H54 (cell line): ENCODE measurements around the gene ANO6.
"Not testable (repeated sequence)": the region's sequence is repeated elsewhere in the genome, so short reads cannot be mapped to it uniquely, and the experiment has no call there.

Source experiments
- DNase-seq: peaks from one replicate; pipeline ENCODE4 v3.0.0; 2011; ENCODE audit warnings: low spot score, mixed read lengths; ENCODE audit not compliant: insufficient read length
- FAIRE-seq: peaks from 3 replicates; lab custom pipeline; 2011; peaks lifted over from hg19 to GRCh38; lab: Jason Lieb, UNC
- POLR2A ChIP-seq: IDR thresholded peaks from 2 replicates; pipeline ENCODE4 v1.6.1; 2011; ENCODE audit warnings: low read depth, mild to moderate bottlenecking, low read length

Gene ANO6

DNA sequence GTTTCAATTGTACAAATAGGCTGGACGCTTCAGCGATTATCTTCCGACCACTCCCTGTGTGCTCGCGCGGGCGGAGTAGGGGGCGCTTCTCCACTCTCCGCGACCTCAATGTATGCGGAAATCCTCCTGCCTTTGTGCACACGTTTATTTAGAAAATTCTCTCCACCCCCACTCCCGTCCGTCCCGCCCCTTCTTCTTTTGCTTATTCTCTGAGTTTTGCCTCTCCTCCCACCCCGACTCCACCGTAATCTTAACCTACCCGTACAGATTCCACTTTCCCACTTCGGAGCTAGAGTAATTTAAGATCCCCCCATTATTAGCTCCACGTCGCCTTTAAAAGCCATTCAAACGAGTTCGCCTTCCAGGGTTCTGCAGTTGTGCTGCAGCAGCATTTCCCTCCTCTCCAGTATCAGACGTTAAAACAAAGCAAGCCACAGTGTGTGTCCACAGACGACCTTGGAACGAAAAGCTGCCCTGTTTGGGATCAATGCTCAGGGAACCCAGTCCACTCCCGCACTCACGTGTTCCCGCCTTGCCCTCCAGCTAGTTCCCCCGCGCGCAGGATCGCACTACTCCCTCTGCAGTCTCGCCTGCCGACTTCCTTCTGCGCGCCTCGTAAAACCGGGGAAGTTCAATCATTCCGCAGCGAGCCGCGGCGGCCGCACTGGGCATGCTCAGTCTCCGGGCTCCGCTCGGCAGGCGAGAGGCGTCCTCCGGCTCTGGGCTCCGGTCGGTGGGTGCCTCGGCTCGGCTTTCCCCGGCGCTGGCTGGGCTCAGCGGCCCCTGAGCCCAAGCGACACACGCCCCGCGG, at the start of gene ANO6:
TSS of gene ANO6 (plus strand) at position 677 of the 811 bp plus-strand sequence. CDS start 227 bp downstream, outside the sequence.
- FAIRE-seq: peak; percentile 89

GRCh38 chr12:45168976-45169375, 46.9 kb upstream of the ANO6 start:
- DNase-seq: no peak
- no peak for TF ChIP-seq POLR2A
- no peak for FAIRE-seq

More for the DNA sequence above, at the start of gene ANO6:
- TF ChIP-seq POLR2A: peak; percentile 88
- DNase-seq: peak; percentile 63

- FAIRE-seq: peak; percentile 95
- no peak for TF ChIP-seq POLR2A
- DNase-seq: peak; percentile 41
Observed at GRCh38 chr12:45170456-45171042, 45.3 kb upstream of the ANO6 start.

GRCh38 chr12:45173293-45173692, 42.6 kb upstream of the ANO6 start:
- peak; percentile 98 for FAIRE-seq

GRCh38 chr12:45174595-45174994, 41.3 kb upstream of the ANO6 start:
- DNase-seq (no peak), FAIRE-seq (no peak)
- TF ChIP-seq POLR2A: no peak

More at GRCh38 chr12:45173293-45173692, 42.6 kb upstream of the ANO6 start:
- not testable (repeated sequence) for DNase-seq

- TF ChIP-seq POLR2A: no peak
- FAIRE-seq (no peak), DNase-seq (no peak)
Observed at GRCh38 chr12:45178771-45179170, 37.1 kb upstream of the ANO6 start.

DNA sequence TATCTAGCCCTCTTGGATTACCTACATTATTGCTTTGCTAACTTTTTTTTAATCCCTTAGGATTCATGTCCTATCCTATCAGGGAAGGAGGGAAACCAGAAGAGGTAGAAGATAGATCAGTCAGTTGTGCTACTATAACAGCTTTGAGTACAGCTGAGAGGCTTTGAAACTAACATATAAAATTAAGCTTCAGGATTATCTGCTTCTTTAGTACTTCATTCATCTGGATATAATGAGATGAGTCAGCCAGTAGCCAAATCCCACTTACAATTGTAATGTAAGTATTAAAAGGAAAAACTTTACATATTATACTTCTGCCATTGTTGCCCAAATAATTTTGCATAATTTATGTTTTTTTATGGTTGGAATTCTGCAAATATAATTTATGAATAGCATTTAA, 33.4 kb upstream of the ANO6 start:
- no peak for DNase-seq
- FAIRE-seq: no peak
- TF ChIP-seq POLR2A: no peak

DNA sequence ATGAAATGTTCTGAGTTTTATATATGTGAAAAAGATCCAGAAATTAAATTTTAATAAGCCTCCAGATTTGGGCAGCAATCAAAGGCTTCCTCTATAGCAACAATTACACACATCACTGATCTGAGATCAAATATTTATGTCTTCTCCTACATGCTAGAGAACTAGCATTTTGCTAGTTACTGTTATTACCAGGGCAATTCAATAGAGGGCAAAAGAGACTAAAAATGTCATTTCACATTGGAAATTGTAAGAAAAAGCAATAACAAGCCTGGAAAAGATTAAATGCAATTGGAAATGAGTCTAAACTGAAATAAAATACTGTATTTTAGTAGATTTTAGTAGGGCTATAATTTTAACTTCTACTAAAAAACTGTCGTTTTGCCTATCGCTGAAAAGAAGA, 32.6 kb upstream of the ANO6 start:
- no peak for FAIRE-seq
- DNase-seq: no peak

DNA sequence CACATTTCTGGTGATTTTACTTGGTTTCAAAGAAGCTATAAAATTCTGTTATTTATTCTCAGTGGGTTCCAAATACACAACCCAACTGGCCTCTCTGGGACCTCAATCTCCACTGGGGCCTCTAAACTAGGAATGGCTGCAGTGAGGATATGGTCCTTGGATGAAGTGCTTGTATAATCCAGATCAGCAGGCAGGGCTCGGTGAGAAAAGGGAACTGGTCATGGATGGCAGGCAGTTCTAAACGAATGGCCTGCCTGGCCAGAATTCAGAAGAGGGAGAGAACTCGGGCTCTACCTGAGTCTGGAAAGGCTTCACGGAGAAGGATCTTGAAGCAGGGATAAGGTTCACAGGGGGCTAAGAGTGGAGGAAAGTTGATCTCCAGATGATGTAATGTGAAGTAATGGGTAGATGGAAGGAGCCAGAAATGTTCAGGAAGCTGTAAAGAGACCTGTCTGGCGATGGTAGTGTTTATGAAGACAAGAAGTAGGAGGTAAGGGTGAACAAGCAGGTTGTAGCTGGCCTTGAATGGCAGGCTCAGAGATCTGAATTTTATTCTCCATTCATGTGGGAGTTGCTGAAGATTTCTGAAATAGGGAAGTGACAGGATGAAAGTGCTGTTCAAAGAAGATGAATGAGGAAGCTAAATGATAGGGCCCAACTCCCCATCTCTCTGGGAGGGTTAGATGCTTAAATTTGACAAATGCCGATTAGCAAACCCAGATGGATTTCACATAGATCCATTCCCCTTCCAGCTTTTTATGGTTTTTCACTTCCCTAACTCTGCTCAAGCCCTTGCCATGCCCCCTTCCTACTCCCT, 31.5 kb upstream of the ANO6 start:
- no peak for FAIRE-seq
- DNase-seq: no peak
- no peak for TF ChIP-seq POLR2A

More for the DNA sequence above, 32.6 kb upstream of the ANO6 start:
- TF ChIP-seq POLR2A: no peak

DNA sequence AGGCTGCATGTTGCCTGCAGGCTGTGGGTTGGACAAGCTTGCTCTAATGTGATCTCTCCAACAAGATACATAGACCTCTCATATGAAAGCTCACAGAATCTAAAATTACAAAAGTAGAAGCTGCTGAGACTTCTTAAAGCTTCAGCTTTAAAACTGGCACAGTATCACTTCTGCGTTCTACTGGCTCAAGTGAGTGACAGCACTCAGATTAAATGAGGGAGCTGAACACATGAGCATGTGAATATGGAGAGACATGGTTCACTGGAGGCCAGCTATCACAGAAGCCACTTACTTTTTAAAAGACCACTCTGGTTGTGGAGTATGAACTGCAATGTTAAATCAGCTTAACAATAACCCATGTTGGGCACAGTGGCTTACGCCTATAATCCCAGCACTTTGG, 29.1 kb upstream of the ANO6 start:
- DNase-seq (no peak), FAIRE-seq (no peak)
- no peak for TF ChIP-seq POLR2A

GRCh38 chr12:45189766-45190403, 26.0 kb upstream of the ANO6 start:
- no peak for TF ChIP-seq POLR2A
- DNase-seq (no peak), FAIRE-seq (no peak)

GRCh38 chr12:45191239-45191638, 24.7 kb upstream of the ANO6 start:
- DNase-seq (no peak), FAIRE-seq (no peak)
- no peak for TF ChIP-seq POLR2A

GRCh38 chr12:45192707-45193106, 23.2 kb upstream of the ANO6 start:
- TF ChIP-seq POLR2A: no peak
- DNase-seq: no peak
- no peak for FAIRE-seq
